Measurements from ENCODE around the gene EXOC4. TPM values are rescaled to one million over a fixed set of nuclear protein-coding genes. Genes with fewer than 3 reads are reported as not detected.
A peak's percentile ranks its signal among the peaks of the same experiment; 100 is the strongest.

EXOC4 gene
- total and polyA plus RNA-seq, 2 donors (not counting 3 experiments of a cell fraction or from before 2014, with no cell fraction given), result 20.3 to 73.1 TPM

- Histone ChIP-seq H3K9me3 (replicated peaks; ENCODE audit: control insufficient read depth, insufficient read depth, low read length) (no peaks in the 10 kb centered on the region), H3K9me1 (replicated peaks; ENCODE audit: control insufficient read depth, extremely low read depth, insufficient read depth, low read length) (no peaks in the 10 kb centered on the region), H4K20me1 (replicated peaks; ENCODE audit: control insufficient read depth, extremely low read depth, insufficient read depth, low read length) (no peaks in the 10 kb centered on the region), H3K79me2 (ENCODE audit: control insufficient read depth, insufficient read depth, low read length) (no peaks in the 10 kb centered on the region), H3K9ac (replicated peaks; ENCODE audit: extremely low read depth, insufficient read depth, low read length) (no peak overlapping the region), H3K4me3 (replicated peaks in 1 of 3; ENCODE audit: insufficient read depth in 1 of 3, low read depth in 1 of 3, low read length in 3 of 3) (no peak overlapping the region), H3K4me1 (ENCODE audit: control insufficient read depth, extremely low read depth, insufficient read depth, low read length) (peaks cover 10% of the 10 kb centered on the region), H3K27me3 (ENCODE audit: control insufficient read depth in 2 of 2, insufficient read depth in 2 of 2, low read length in 2 of 2) (no peaks in the 10 kb centered on the region), H3K4me2 (ENCODE audit: insufficient read depth, low read length) (no peak overlapping the region), H3K27ac (ENCODE audit: insufficient read depth, low read depth, low read length) (no peak overlapping the region), H3K36me3 (ENCODE audit: control insufficient read depth in 2 of 2, extremely low read depth in 1 of 2, insufficient read depth in 2 of 2, low read length in 2 of 2) (peaks cover 0 to 2% of the 10 kb centered on the region in 2 experiments), H2AFZ (ENCODE audit: low read depth, low read length) (no peak overlapping the region)
- dilution Hi-C loops (cut with MboI; ENCODE audit: extremely low pct_ligation_motif_present, low sequenced_read_pairs) (no loop called here), intact Hi-C loops (cut with micrococcal nuclease) (no loop called here)
- no peak for DNase-seq (ENCODE audit: low read depth, low spot score)
- BruUV-seq (replicated peaks), result no TSS peak
- CTCF ChIA-PET, result no interaction called here
- POLR2A ChIA-PET, result no interaction called here
- no peak for TF ChIP-seq POLR2A (IDR thresholded peaks at IDR 0.05; ENCODE audit: low read depth, low read length)
- TF ChIP-seq MAX (IDR thresholded peaks at IDR 0.05; ENCODE audit: insufficient read depth, insufficient read length), result no peak
- FAIRE-seq, result no peak
These were observed 56.5 kb downstream of the EXOC4 start for GRCh38 chr7:133309333-133309732.

GRCh38 chr7:133310232-133310862 is 57.5 kb downstream of the EXOC4 start:
- TF ChIP-seq POLR2AphosphoS5 (IDR thresholded peaks at IDR 0.05; ENCODE audit: insufficient read depth, low read depth, low read length) (peak; percentile 43), POLR2A (IDR thresholded peaks at IDR 0.05; ENCODE audit: low read depth, low read length) (no peak)
- FAIRE-seq, result peak; percentile 78
- Histone ChIP-seq H3K4me2 (ENCODE audit: insufficient read depth, low read length) (no peak overlapping the region), H3K27ac (ENCODE audit: insufficient read depth, low read depth, low read length) (no peak overlapping the region), H3K9me3 (replicated peaks; ENCODE audit: control insufficient read depth, insufficient read depth, low read length) (no peaks in the 10 kb centered on the region), H3K4me3 (replicated peaks in 1 of 3; ENCODE audit: insufficient read depth in 1 of 3, low read depth in 1 of 3, low read length in 3 of 3) (no peak overlapping the region), H3K9me1 (replicated peaks; ENCODE audit: control insufficient read depth, extremely low read depth, insufficient read depth, low read length) (no peaks in the 10 kb centered on the region), H2AFZ (ENCODE audit: low read depth, low read length) (no peak overlapping the region), H3K36me3 (ENCODE audit: control insufficient read depth in 2 of 2, extremely low read depth in 1 of 2, insufficient read depth in 2 of 2, low read length in 2 of 2) (peaks cover 0 to 2% of the 10 kb centered on the region in 2 experiments), H4K20me1 (replicated peaks; ENCODE audit: control insufficient read depth, extremely low read depth, insufficient read depth, low read length) (no peaks in the 10 kb centered on the region), H3K79me2 (ENCODE audit: control insufficient read depth, insufficient read depth, low read length) (no peaks in the 10 kb centered on the region), H3K4me1 (ENCODE audit: control insufficient read depth, extremely low read depth, insufficient read depth, low read length) (peaks cover 10% of the 10 kb centered on the region), H3K27me3 (ENCODE audit: control insufficient read depth in 2 of 2, insufficient read depth in 2 of 2, low read length in 2 of 2) (no peaks in the 10 kb centered on the region), H3K9ac (replicated peaks; ENCODE audit: extremely low read depth, insufficient read depth, low read length) (no peak overlapping the region)
- ChIA-PET CTCF (interaction anchor here (0.9 to 1.3 kb wide), 2 partner anchors 9 to 42 kb away, joined by 3 read pairs; no protein-coding TSS in a partner anchor), POLR2A (no interaction called here)
- DNase-seq (ENCODE audit: low read depth, low spot score), result peak; percentile 90
- BruUV-seq (replicated peaks), result no TSS peak
- dilution Hi-C loops (cut with MboI; ENCODE audit: extremely low pct_ligation_motif_present, low sequenced_read_pairs) (no loop called here), intact Hi-C loops (cut with micrococcal nuclease) (loop anchor here (5.0 kb wide), 1 partner anchor 73 kb away; no protein-coding TSS in a partner anchor)
